ENCODE measurements around the gene AKAP9. TPM values are rescaled to one million over a fixed set of nuclear protein-coding genes. Genes with fewer than 3 reads are reported as not detected.

AKAP9 gene
- polyA plus RNA-seq, 1 donor (not counting 4 experiments of a cell fraction or from before 2014, with no cell fraction given) = 19.0 TPM

DNA sequence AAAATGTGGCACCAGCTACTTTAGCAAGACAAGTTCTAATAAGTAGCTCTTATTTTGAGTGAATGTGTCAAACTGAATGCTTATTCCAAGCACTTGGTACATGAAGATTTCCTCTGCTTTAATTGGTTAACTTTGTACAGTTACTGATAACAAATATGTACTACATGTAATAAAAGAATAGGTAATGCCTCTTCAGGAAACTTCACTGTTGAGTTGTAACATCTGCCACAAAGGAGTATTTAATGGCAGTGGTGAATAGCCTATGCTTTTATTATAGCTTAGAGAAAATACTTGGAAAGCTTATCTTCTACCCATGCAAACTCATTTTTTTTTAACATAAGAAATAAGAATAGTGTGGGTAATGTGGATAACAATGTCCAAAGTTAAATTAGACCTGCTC, 111.0 kb downstream of the AKAP9 start:
- H3K27me3 ChIP-seq (ENCODE audit: control insufficient read depth, extremely low read depth, insufficient read depth, low read length) = no peaks in the 10 kb centered on the region
- no peaks in the 10 kb centered on the region for H4K20me1 ChIP-seq (ENCODE audit: control insufficient read depth, extremely low read depth, insufficient read depth, low read length)
- H3K9ac ChIP-seq (ENCODE audit: control insufficient read depth, extremely low read depth, insufficient read depth, low read length) = no peak overlapping the region
- dilution Hi-C loops (cut with MboI; ENCODE audit: extremely low pct_ligation_motif_present, low sequenced_read_pairs) = no loop called here
- peaks cover 0 to 2% of the 10 kb centered on the region in 2 experiments for H3K36me3 ChIP-seq (ENCODE audit: control insufficient read depth in 2 of 2, extremely low read depth in 1 of 2, insufficient read depth in 2 of 2, low read length in 2 of 2)
- H3K4me3 ChIP-seq (ENCODE audit: control insufficient read depth in 2 of 3, extremely low read depth in 1 of 3, insufficient read depth in 2 of 3, low read depth in 1 of 3, low read length in 3 of 3) = no peak overlapping the region
- no peak overlapping the region for H3K27ac ChIP-seq (ENCODE audit: control insufficient read depth, insufficient read depth, low read length)
- no peak overlapping the region for H3K4me2 ChIP-seq (ENCODE audit: control insufficient read depth, extremely low read depth, insufficient read depth, low read depth, low read length)
- no peaks in the 10 kb centered on the region for H3K79me2 ChIP-seq (ENCODE audit: control insufficient read depth, insufficient read depth, low read length)
- no peak for FAIRE-seq
- no peaks in the 10 kb centered on the region for H3K9me3 ChIP-seq (ENCODE audit: control insufficient read depth, low read depth, low read length)
- H3K9me1 ChIP-seq (ENCODE audit: control insufficient read depth, extremely low read depth, insufficient read depth, low read length) = no peaks in the 10 kb centered on the region
- no peak overlapping the region for H2AFZ ChIP-seq (ENCODE audit: control insufficient read depth, low read length)
- no peak for DNase-seq (ENCODE audit: low read depth, low spot score)
- H3K4me1 ChIP-seq (ENCODE audit: control insufficient read depth, extremely low read depth, insufficient read depth, low read length) = peaks cover 6% of the 10 kb centered on the region
- TF ChIP-seq, protein P1, sequence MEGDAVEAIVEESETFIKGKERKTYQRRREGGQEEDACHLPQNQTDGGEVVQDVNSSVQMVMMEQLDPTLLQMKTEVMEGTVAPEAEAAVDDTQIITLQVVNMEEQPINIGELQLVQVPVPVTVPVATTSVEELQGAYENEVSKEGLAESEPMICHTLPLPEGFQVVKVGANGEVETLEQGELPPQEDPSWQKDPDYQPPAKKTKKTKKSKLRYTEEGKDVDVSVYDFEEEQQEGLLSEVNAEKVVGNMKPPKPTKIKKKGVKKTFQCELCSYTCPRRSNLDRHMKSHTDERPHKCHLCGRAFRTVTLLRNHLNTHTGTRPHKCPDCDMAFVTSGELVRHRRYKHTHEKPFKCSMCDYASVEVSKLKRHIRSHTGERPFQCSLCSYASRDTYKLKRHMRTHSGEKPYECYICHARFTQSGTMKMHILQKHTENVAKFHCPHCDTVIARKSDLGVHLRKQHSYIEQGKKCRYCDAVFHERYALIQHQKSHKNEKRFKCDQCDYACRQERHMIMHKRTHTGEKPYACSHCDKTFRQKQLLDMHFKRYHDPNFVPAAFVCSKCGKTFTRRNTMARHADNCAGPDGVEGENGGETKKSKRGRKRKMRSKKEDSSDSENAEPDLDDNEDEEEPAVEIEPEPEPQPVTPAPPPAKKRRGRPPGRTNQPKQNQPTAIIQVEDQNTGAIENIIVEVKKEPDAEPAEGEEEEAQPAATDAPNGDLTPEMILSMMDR (optimal IDR thresholded peaks at IDR 0.05 in 1 of 3, IDR thresholded peaks at IDR 0.05 in 1 of 3, conservative IDR thresholded peaks at IDR 0.05 in 1 of 3; ENCODE audit: extremely low read depth in 1 of 3, insufficient read depth in 2 of 3, low read length in 3 of 3) = no peak
- TF ChIP-seq EZH2 (IDR thresholded peaks at IDR 0.05; ENCODE audit: low read length) = no peak

DNA sequence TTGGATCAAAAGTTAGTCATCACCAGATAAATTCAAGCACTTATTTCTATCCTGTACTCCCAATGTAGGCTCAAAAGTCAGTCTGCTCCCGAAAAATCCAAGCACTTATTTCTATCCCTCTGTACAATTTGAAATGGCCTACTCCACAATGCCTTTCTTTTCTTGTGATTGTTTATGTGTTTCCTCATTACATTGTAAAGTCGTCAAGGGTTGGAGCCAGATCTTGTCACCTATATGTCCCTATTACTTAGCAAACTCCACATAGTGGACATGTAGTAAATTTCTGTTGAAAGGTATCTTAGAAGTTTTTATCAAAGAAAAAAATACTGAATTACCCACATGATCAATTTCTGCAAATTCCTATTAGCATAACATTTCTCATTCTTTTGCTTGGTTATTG, 111.5 kb downstream of the AKAP9 start:
- dilution Hi-C loops (cut with MboI; ENCODE audit: extremely low pct_ligation_motif_present, low sequenced_read_pairs) = no loop called here

More for the DNA sequence above, 111.5 kb downstream of the AKAP9 start:
- Histone ChIP-seq H3K36me3 (ENCODE audit: control insufficient read depth in 2 of 2, extremely low read depth in 1 of 2, insufficient read depth in 2 of 2, low read length in 2 of 2) (no peaks in the 10 kb centered on the region), H3K4me2 (ENCODE audit: control insufficient read depth, extremely low read depth, insufficient read depth, low read depth, low read length) (no peak overlapping the region), H3K27me3 (ENCODE audit: control insufficient read depth, extremely low read depth, insufficient read depth, low read length) (no peaks in the 10 kb centered on the region), H3K9me3 (ENCODE audit: control insufficient read depth, low read depth, low read length) (no peaks in the 10 kb centered on the region), H3K79me2 (ENCODE audit: control insufficient read depth, insufficient read depth, low read length) (no peaks in the 10 kb centered on the region), H3K4me3 (ENCODE audit: control insufficient read depth in 2 of 3, extremely low read depth in 1 of 3, insufficient read depth in 2 of 3, low read depth in 1 of 3, low read length in 3 of 3) (no peak overlapping the region), H4K20me1 (ENCODE audit: control insufficient read depth, extremely low read depth, insufficient read depth, low read length) (no peaks in the 10 kb centered on the region), H3K4me1 (ENCODE audit: control insufficient read depth, extremely low read depth, insufficient read depth, low read length) (peaks cover 7% of the 10 kb centered on the region), H3K9me1 (ENCODE audit: control insufficient read depth, extremely low read depth, insufficient read depth, low read length) (no peaks in the 10 kb centered on the region), H3K27ac (ENCODE audit: control insufficient read depth, insufficient read depth, low read length) (no peak overlapping the region), H3K9ac (ENCODE audit: control insufficient read depth, extremely low read depth, insufficient read depth, low read length) (no peak overlapping the region), H2AFZ (ENCODE audit: control insufficient read depth, low read length) (no peak overlapping the region)
- TF ChIP-seq EZH2 (IDR thresholded peaks at IDR 0.05; ENCODE audit: low read length) = no peak
- TF ChIP-seq, protein P1 (optimal IDR thresholded peaks at IDR 0.05 in 1 of 3, IDR thresholded peaks at IDR 0.05 in 1 of 3, conservative IDR thresholded peaks at IDR 0.05 in 1 of 3; ENCODE audit: extremely low read depth in 1 of 3, insufficient read depth in 2 of 3, low read length in 3 of 3) = no peak
- FAIRE-seq = no peak
- DNase-seq (ENCODE audit: low read depth, low spot score) = no peak
